GM18520 (cell line): Measurements from ENCODE around the gene RNF213.

Experiments used
- ATAC-seq: cut with Tn5 transposase; IDR thresholded peaks from one replicate; pipeline ENCODE4 v1.9.1; 2021; ENCODE audit not compliant: unreplicated experiment

Gene RNF213

DNA sequence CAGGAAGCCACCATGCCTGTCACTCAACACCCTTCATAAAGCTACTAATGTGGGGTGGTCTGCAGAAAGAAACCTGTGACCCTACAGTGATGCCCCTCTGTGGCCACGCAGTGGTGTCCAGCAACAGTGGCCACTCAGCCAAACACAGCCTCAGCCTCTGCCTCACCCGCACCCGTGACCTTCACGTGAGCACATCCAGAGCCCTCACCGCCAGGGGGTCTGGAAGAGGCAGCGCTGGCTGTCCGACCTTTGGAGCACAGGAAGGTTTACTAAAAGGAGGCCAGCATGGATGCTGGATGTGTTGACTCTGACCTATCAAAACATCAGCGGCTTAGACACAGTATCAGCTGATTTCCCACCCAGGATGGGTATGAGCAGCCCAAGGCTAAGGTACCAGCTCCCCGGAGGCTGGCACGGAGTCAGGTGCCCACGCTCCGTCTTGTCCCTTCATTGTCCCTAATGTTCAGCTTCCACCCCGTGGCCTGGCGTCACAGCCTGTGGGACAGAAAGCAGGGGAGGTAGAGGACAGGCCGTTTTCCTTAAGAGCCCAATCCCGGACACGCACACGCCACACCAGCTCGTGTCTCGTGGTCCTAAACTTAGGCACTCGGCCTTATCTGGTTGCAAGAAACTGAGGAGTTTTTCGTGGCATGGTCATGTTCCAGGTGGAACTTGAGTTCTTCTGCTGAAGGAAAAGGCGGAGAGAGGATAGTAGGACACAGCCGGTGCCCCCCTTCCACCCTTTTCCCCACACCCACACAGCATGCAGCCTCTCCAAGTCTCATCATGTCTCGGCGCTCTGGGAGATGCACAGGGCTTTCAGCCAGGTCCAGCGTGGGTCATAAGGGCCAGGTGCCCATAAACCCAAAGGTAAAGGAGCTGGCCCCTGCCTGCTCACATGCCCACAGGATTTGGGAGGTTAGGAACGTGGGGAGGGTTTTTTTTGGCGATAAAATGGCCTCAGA, 104.6 kb downstream of the RNF213 start:
- ATAC-seq = no peak

- no peak for ATAC-seq
Observed at GRCh38 chr17:80365983-80366382, 105.3 kb downstream of the RNF213 start.

DNA sequence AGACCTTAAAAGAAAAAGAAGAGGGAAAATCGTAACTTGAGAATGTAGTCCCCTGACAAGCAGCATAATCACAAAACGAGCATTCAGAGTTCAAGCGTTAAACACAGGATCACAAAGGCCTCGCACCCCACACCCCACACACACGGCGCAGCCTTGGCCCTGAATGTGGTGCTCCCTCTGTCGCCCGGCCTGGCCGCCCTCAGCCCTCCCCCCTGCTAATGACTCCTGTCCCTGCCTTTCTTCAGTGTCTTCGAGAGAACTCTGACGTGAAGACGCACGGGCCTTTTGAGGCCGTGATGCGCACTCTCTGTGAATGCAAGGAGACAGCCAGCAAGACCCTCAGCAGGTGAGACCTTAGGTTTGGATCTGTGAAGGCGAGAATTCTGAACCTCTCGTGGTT, 106.9 kb downstream of the RNF213 start:
- no peak for ATAC-seq

- ATAC-seq = no peak
Observed at GRCh38 chr17:80371196-80371595, 110.5 kb downstream of the RNF213 start.

DNA sequence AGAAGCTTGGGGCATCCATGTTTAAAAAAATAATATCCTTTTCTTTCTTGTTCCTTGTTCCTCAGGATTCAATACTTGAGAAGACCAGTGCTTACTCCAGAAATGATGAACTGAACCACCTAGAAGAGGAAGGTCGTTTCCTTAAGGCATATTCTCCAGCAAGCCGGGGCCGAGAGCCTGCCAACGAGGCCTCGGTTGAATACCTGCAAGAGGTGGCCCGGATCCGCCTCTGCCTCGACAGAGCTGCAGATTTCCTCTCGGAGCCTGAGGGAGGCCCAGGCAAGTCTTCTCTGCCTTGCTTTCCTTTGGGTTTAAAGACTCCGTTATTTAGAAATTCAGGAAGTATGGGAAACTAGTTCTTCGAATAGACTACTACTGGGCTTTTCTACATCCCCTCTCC, 111.8 kb downstream of the RNF213 start:
- ATAC-seq = no peak

DNA sequence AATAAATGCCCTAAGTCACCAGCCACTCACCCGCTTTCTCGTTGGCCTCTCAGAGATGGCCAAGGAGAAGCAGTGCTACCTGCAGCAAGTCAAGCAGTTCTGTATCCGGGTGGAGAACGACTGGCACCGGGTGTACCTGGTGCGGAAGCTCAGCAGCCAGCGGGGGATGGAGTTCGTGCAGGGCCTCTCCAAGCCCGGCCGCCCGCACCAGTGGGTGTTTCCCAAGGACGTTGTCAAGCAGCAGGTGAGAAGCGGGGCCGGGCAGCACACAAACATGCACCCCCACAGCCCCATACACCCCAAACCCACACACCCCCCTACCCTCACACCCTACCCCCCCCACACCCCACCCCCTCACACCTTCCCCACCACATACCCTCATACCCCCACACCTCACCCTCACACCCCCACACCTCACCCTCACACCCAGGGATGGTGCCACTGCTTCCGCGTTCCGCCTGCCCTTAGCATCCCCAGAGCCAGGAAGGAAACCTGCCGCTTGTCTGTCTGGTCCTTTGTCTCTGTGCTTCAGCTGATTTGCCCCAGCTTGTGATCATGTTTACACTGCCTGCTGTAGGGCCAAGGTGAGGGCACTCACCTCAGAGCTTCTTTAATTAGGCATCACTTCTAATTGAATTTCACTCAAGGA, 112.4 kb downstream of the RNF213 start:
- ATAC-seq = no peak

- ATAC-seq = no peak
Observed at GRCh38 chr17:80374039-80374731, 113.5 kb downstream of the RNF213 start.

- ATAC-seq = no peak
Observed at GRCh38 chr17:80374732-80375585, 114.3 kb downstream of the RNF213 start.

DNA sequence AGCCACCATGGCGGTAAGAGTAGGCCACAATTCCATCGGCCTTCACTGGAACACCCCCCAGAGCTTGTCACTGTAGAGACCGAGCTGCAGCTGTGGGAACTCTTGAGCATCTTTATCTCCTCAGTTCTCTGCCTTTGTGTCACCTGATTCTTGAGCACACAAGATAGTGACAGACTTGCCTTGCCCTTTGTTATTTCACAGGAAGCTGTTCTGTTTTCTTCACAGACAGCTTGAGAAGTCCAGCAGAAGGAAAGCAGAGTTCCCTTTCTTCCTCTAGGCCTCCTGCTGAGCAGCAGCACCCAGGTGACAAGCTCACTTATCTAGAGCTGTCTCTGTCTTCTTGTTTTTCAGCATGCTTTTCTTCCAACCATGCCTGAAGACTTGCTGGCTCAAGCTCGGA, 115.9 kb downstream of the RNF213 start:
- ATAC-seq = no peak

- ATAC-seq = no peak
Observed at GRCh38 chr17:80377798-80378197, 117.1 kb downstream of the RNF213 start.

DNA sequence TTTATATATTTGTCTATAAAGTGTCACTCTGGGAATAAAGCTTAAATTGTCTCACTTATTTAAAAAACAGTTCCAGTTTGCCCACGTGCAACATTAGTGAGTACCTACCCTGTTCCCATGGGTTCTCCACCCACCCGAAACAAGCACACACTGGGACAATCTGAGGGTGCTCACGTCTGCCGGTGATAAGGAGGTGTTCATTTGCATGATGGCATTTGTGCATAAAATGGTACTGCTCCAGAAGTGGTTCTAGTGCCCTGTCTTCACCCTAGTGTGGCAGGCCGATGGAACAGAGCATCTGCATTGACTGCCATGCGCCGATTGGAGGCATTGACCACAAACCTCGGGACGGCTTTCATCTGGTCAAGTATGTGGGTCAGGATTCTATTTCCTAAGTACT, 118.7 kb downstream of the RNF213 start:
- no peak for ATAC-seq

DNA sequence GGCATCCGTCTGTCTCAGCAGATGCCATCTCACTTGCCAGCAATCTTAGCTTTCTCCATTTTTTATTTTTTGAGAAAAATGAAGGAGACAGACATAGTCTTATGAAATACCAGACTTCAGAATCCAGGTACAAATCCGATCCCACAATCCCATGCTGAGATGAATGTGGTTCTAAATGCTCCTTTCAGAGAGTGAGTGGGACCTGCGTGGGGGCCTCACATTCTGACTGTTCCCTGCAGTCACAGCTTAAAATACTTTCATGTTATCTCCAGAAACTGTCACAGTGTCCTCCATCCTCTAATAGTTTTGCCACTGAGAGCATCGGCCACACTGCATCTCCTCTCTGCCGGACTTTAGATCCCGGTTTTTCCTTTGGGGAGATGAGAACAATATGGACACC, 119.4 kb downstream of the RNF213 start:
- no peak for ATAC-seq

DNA sequence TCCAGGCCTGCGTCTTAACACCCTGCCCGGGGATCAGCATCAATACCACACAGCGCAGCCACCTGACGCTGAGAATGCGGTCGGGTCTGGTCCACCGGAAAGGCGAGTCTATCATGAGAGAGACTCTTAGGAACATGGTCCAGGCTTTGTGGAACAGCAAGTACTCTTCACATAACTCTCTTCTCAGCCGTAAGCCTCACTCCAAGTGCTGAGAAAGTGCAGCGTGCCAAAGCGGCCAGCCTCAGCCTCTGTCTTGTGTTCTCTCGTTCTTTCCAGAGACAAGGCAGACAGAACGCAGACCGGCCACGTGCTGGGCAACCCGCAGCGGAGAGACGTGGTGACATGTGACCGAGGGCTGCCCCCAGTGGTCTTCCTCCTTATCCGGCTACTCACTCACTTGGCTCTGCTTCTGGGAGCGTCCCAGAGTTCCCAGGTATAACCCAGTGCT, 119.9 kb downstream of the RNF213 start:
- ATAC-seq = no peak

DNA sequence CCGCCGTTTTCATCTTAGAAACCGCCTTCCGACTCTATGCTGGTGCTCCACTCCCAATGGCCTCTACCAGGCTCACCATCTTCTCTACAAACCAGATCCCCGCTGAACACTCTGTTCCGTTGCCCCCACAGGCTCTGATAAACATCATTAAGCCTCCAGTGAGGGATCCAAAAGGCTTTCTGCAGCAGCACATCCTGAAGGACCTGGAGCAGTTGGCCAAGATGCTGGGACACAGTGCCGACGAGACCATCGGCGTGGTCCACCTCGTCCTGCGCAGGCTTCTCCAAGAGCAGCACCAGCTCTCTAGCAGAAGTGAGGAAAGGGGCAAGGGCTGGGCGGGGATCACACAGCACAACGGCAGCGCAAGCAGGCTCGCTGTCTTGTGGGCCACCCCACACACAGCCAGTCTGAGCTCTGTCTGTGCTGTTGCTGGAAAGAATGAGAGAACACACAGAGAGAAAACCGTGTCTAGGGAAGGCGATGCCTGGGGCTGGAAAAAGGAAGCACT, 120.8 kb downstream of the RNF213 start:
- ATAC-seq = no peak

- no peak for ATAC-seq
Observed at GRCh38 chr17:80382446-80382845, 121.8 kb downstream of the RNF213 start.

DNA sequence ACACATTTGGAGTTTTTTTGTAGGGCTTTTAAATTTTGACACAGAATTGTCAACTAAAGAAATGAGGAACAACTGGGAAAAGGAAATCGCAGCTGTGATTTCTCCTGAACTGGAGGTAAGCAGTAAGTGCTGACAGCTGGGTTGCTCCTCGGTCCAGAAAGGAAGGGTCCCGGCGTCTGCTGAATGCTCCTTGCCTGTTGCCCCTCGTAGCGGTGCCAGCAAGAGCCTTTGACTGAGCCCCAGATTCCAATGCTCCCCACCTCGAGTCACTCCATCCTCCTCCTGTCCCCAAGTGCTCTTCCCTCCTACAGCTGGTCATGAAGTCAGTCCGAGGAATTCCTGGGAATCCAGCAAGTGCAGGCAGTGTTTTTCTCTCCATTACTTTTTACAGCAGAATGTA, 122.3 kb downstream of the RNF213 start:
- no peak for ATAC-seq

DNA sequence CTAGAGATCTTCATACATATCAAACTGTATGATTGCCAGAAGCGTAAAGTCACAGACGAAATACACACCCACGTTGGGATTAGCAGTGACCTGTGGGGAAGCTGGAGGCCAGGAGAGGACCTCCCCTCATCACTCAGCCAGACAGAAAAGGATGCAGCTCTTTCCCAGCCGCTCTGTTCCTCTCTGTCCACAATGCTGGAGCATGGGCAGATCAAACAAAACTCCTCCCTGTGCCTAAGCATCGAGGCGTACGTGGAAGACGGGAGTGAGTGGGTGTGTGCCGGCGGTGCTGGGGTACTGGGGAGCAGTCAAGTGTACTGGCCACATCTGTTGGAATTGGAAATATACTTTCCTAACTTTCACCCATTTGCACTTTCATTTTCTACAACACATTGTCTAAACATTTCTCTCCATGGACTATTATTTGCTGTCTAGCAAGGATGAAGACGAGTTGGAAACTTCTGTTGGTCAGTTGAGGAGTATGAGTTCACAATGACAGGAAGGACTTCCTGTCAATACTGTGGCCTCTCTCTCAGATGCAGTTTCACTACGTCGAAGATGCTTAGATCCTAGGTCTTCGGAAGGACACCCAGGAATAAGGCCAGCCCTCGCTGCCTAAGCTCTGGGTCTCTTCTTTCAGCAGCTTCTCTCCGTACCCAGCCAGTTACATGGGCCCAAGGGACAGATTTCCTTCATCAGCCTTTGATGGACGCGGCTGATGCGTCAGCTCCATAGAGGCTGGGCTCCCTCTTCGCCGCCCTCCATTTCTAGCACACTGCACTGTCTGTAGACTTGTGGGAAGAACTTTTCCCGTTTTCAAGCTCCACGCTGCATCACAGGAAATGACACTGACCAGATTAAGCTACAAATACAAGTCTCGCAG, 123.7 kb downstream of the RNF213 start:
- ATAC-seq = no peak

- no peak for ATAC-seq
Observed at GRCh38 chr17:80385046-80385445, 124.4 kb downstream of the RNF213 start.

GRCh38 chr17:80386341-80386740, 125.7 kb downstream of the RNF213 start:
- ATAC-seq = no peak

GRCh38 chr17:80387071-80387470, 126.4 kb downstream of the RNF213 start:
- ATAC-seq = no peak
